Skin epidermis (tissue), 12 donors: ENCODE measurements around the gene EHBP1.

Experiments
- H3K27ac ChIP-seq, 21 experiments: fragments of 200-600 bp; sonication (generic) in 11 of 21; one replicate each; pipeline ENCODE4 v1.5.0; 2020; ENCODE audit warnings: mild to moderate bottlenecking in 3 of 21, inconsistent platforms in 2 of 21, moderate library complexity in 2 of 21
- H3K4me3 ChIP-seq, 7 experiments: fragments of 200-600 bp; sonication (generic) in 2 of 7; one replicate each; pipeline ENCODE4 v1.5.0; 2020; ENCODE audit warnings: inconsistent platforms in 2 of 7, mild to moderate bottlenecking in 2 of 7, moderate library complexity in 1 of 7

The EHBP1 gene

GRCh38 chr2:62803961-62804360, 98.4 kb downstream of the EHBP1 start:
- Histone ChIP-seq H3K4me3 (no peak overlapping the region), H3K27ac (no peak overlapping the region)

GRCh38 chr2:62806231-62806630, 100.7 kb downstream of the EHBP1 start:
- no peak overlapping the region for H3K4me3 ChIP-seq
- no peak overlapping the region for H3K27ac ChIP-seq

GRCh38 chr2:62808554-62808953, 103.0 kb downstream of the EHBP1 start:
- no peak overlapping the region for H3K4me3 ChIP-seq
- H3K27ac ChIP-seq: no peak overlapping the region

GRCh38 chr2:62811086-62811485, 105.6 kb downstream of the EHBP1 start:
- no peak overlapping the region for H3K27ac ChIP-seq
- H3K4me3 ChIP-seq: no peak overlapping the region

GRCh38 chr2:62811972-62812371, 106.5 kb downstream of the EHBP1 start:
- Histone ChIP-seq H3K4me3 (no peak overlapping the region), H3K27ac (no peak overlapping the region)

- H3K4me3 ChIP-seq: no peak overlapping the region
- H3K27ac ChIP-seq: no peak overlapping the region
Measured at GRCh38 chr2:62812921-62813825, 107.7 kb downstream of the EHBP1 start.

GRCh38 chr2:62814123-62814522, 108.6 kb downstream of the EHBP1 start:
- H3K27ac ChIP-seq: no peak overlapping the region

GRCh38 chr2:62817348-62817747, 111.8 kb downstream of the EHBP1 start:
- no peak overlapping the region for H3K4me3 ChIP-seq
- no peak overlapping the region for H3K27ac ChIP-seq

More at GRCh38 chr2:62814123-62814522, 108.6 kb downstream of the EHBP1 start:
- H3K4me3 ChIP-seq: no peak overlapping the region

GRCh38 chr2:62817995-62818713, 112.6 kb downstream of the EHBP1 start:
- Histone ChIP-seq H3K4me3 (no peak overlapping the region), H3K27ac (no peak overlapping the region)

GRCh38 chr2:62822549-62822948, 117.0 kb downstream of the EHBP1 start:
- H3K27ac ChIP-seq: no peak overlapping the region
- H3K4me3 ChIP-seq: no peak overlapping the region

- Histone ChIP-seq H3K27ac (no peak overlapping the region), H3K4me3 (no peak overlapping the region)
Measured at GRCh38 chr2:62824388-62824787, 118.9 kb downstream of the EHBP1 start.

GRCh38 chr2:62826141-62826540, 120.6 kb downstream of the EHBP1 start:
- no peak overlapping the region for H3K27ac ChIP-seq
- H3K4me3 ChIP-seq: no peak overlapping the region

- Histone ChIP-seq H3K4me3 (no peak overlapping the region), H3K27ac (no peak overlapping the region)
Measured at GRCh38 chr2:62826953-62827675, 121.6 kb downstream of the EHBP1 start.

GRCh38 chr2:62831729-62832128, 126.2 kb downstream of the EHBP1 start:
- Histone ChIP-seq H3K4me3 (no peak overlapping the region), H3K27ac (no peak overlapping the region)

- no peak overlapping the region for H3K4me3 ChIP-seq
Measured at GRCh38 chr2:62844311-62845090, 139.0 kb downstream of the EHBP1 start.

GRCh38 chr2:62845256-62845655, 139.7 kb downstream of the EHBP1 start:
- Histone ChIP-seq H3K4me3 (no peak overlapping the region), H3K27ac (no peak overlapping the region)

More at GRCh38 chr2:62844311-62845090, 139.0 kb downstream of the EHBP1 start:
- H3K27ac ChIP-seq: no peak overlapping the region

- Histone ChIP-seq H3K4me3 (no peak overlapping the region), H3K27ac (no peak overlapping the region)
Measured at GRCh38 chr2:62852254-62852653, 146.7 kb downstream of the EHBP1 start.

GRCh38 chr2:62854600-62855514, 149.3 kb downstream of the EHBP1 start:
- Histone ChIP-seq H3K27ac (no peak overlapping the region), H3K4me3 (no peak overlapping the region)
